Breast epithelium (tissue), 3 donors: ENCODE results near the gene KBTBD4.

Source experiments
- CTCF ChIP-seq, 3 donors: fragments of 450-650 bp; IDR thresholded peaks; one replicate each; pipeline ENCODE4 v1.5.1; 2016 to 2017; ENCODE audit warnings: antibody characterized with exemption in 3 of 3, mild to moderate bottlenecking in 3 of 3, moderate library complexity in 3 of 3
- POLR2A ChIP-seq: fragments of 450-650 bp; IDR thresholded peaks from one replicate; pipeline ENCODE4 v1.6.1; 2016; ENCODE audit warnings: antibody characterized with exemption, mild to moderate bottlenecking, moderate library complexity
- POLR2AphosphoS5 ChIP-seq, 3 donors: sonication (generic); formaldehyde crosslinking; IDR thresholded peaks; one replicate each; pipeline ENCODE4 v1.6.1; 2017; ENCODE audit warnings: antibody characterized with exemption in 3 of 3

- TF ChIP-seq CTCF (IDR thresholded peaks at IDR 0.05) = no peak
- no peak for TF ChIP-seq POLR2A
- TF ChIP-seq POLR2AphosphoS5 (IDR thresholded peaks at IDR 0.05) = no peak
These were observed 49.3 kb upstream of the KBTBD4 start for GRCh38 chr11:47628026-47628425.
